ENCODE results near the gene PAOX.
"Not testable (repeated sequence)": the region's sequence is repeated elsewhere in the genome, so short reads cannot be mapped to it uniquely, and the experiment has no call there.

Gene PAOX

DNA sequence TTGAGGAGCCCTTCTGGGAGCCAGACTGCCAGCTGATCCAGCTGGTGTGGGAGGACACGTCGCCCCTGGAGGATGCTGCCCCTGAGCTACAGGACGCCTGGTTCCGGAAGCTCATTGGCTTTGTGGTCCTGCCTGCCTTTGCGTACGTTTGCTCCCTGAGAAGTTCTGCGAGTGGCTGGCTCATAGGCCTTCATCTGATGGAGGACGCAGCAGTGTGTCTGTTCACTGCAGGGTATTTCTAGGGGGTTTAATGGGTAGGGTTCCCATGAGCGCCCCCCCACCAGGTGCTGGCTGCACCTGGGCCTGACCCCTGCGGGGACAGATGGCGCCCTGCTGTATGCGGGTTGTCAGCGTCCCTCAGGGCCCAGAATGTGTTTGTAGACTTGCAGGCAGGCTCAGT lies 5.0 kb downstream of the PAOX start:
- no peak overlapping the region for H2AFZ ChIP-seq (ENCODE audit: low read length)
- H3K9me3 ChIP-seq (ENCODE audit: insufficient read depth, low read depth, low read length): no peaks in the 10 kb centered on the region
- H3F3A ChIP-seq (ENCODE audit: low read depth): no peaks in the 10 kb centered on the region; the same call in 1 of the 2 replicates
- H4K20me1 ChIP-seq (ENCODE audit: insufficient read depth, low read length, poor library complexity, severe bottlenecking): no peaks in the 10 kb centered on the region
- no peaks in the 10 kb centered on the region for H3K27me3 ChIP-seq (ENCODE audit: insufficient read depth, low read length, poor library complexity, severe bottlenecking)
- no peak for TF ChIP-seq EZH2phosphoT487 (IDR thresholded peaks at IDR 0.05; ENCODE audit: borderline replicate concordance)
- TF ChIP-seq, protein P1, sequence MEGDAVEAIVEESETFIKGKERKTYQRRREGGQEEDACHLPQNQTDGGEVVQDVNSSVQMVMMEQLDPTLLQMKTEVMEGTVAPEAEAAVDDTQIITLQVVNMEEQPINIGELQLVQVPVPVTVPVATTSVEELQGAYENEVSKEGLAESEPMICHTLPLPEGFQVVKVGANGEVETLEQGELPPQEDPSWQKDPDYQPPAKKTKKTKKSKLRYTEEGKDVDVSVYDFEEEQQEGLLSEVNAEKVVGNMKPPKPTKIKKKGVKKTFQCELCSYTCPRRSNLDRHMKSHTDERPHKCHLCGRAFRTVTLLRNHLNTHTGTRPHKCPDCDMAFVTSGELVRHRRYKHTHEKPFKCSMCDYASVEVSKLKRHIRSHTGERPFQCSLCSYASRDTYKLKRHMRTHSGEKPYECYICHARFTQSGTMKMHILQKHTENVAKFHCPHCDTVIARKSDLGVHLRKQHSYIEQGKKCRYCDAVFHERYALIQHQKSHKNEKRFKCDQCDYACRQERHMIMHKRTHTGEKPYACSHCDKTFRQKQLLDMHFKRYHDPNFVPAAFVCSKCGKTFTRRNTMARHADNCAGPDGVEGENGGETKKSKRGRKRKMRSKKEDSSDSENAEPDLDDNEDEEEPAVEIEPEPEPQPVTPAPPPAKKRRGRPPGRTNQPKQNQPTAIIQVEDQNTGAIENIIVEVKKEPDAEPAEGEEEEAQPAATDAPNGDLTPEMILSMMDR (conservative IDR thresholded peaks at IDR 0.05; ENCODE audit: low read length): no peak
- no peaks in the 10 kb centered on the region for H3K79me2 ChIP-seq (ENCODE audit: insufficient read depth, low read length)
- H3K4me2 ChIP-seq (ENCODE audit: low read depth, low read length, poor library complexity, severe bottlenecking): no peak overlapping the region
- H3K4me1 ChIP-seq (ENCODE audit: insufficient read depth, low read length, poor library complexity, severe bottlenecking): peaks cover 13% of the 10 kb centered on the region
- H3K4me3 ChIP-seq (ENCODE audit: low read length, poor library complexity, severe bottlenecking): no peak overlapping the region
- H3K9ac ChIP-seq (ENCODE audit: low read depth, low read length, poor library complexity, severe bottlenecking): no peak overlapping the region
- no peaks in the 10 kb centered on the region for H3K9me2 ChIP-seq (replicated peaks; ENCODE audit: low read depth, low read length)
- no peaks in the 10 kb centered on the region for H3K36me3 ChIP-seq (ENCODE audit: insufficient read depth, low read length)

DNA sequence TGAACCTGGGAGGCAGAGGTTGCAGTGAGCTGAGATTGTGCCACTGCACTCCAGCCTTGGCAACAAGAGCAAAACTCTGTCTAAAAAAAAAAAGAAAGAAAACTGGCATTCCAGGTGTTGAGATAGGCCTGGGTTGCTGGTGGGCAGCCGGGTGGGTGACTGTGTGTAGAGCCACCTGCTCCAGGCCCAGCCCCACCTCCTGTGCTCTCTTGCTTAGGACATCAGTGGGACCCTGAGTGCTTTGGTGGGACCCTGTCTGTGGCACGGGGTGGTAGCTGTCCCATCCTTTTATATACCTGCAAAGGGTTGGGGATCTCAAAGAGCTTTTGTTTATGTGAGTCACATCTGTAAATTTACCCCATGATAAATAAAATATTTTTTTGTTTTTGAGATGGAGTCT lies 6.2 kb downstream of the PAOX start:
- Histone ChIP-seq H3F3A (ENCODE audit: low read depth) (peaks cover 6% of the 10 kb centered on the region; the same call in 1 of the 2 replicates), H3K9me3 (ENCODE audit: insufficient read depth, low read depth, low read length) (no peaks in the 10 kb centered on the region), H2AFZ (ENCODE audit: low read length) (no peak overlapping the region), H3K9me2 (replicated peaks; ENCODE audit: low read depth, low read length) (no peaks in the 10 kb centered on the region), H3K4me1 (ENCODE audit: insufficient read depth, low read length, poor library complexity, severe bottlenecking) (peaks cover 22% of the 10 kb centered on the region), H3K79me2 (ENCODE audit: insufficient read depth, low read length) (no peaks in the 10 kb centered on the region), H3K4me3 (ENCODE audit: low read length, poor library complexity, severe bottlenecking) (no peak overlapping the region), H3K36me3 (ENCODE audit: insufficient read depth, low read length) (no peaks in the 10 kb centered on the region), H3K4me2 (ENCODE audit: low read depth, low read length, poor library complexity, severe bottlenecking) (no peak overlapping the region), H3K9ac (ENCODE audit: low read depth, low read length, poor library complexity, severe bottlenecking) (no peak overlapping the region), H3K27me3 (ENCODE audit: insufficient read depth, low read length, poor library complexity, severe bottlenecking) (no peaks in the 10 kb centered on the region), H4K20me1 (ENCODE audit: insufficient read depth, low read length, poor library complexity, severe bottlenecking) (no peaks in the 10 kb centered on the region)
- TF ChIP-seq, protein P1 (conservative IDR thresholded peaks at IDR 0.05; ENCODE audit: low read length): no peak
- no peak for TF ChIP-seq EZH2phosphoT487 (IDR thresholded peaks at IDR 0.05; ENCODE audit: borderline replicate concordance)

DNA sequence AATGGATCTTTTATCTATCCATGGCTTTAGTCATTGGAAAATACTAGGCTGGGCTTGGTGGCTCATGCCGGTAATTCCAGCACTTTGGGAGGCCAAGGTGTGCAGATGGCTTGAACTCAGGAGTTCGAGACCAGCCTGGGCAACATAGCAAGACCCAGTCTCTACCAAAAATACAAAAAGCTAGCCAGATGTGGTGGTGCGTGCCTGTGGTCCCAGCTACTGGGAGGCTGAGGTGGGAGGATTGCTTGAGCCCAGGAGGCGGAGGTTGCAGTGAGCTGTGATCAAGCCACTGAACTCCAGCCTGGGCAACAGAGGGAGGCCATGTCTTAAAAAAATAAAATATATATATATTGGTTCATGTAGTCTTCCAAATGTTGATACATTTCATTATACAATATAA lies 7.9 kb downstream of the PAOX start:
- not testable (repeated sequence) for H3K79me2 ChIP-seq (ENCODE audit: insufficient read depth, low read length); H2AFZ ChIP-seq (ENCODE audit: low read length); H3K9me2 ChIP-seq (replicated peaks; ENCODE audit: low read depth, low read length); H3K9me3 ChIP-seq (ENCODE audit: insufficient read depth, low read depth, low read length); H3K9ac ChIP-seq (ENCODE audit: low read depth, low read length, poor library complexity, severe bottlenecking); H3K36me3 ChIP-seq (ENCODE audit: insufficient read depth, low read length); H3K27me3 ChIP-seq (ENCODE audit: insufficient read depth, low read length, poor library complexity, severe bottlenecking); H3K4me3 ChIP-seq (ENCODE audit: low read length, poor library complexity, severe bottlenecking); H3K4me2 ChIP-seq (ENCODE audit: low read depth, low read length, poor library complexity, severe bottlenecking); H4K20me1 ChIP-seq (ENCODE audit: insufficient read depth, low read length, poor library complexity, severe bottlenecking)
- peaks cover 10% of the 10 kb centered on the region; the same call in 1 of the 2 replicates for H3F3A ChIP-seq (ENCODE audit: low read depth)
- peaks cover 38% of the 10 kb centered on the region for H3K4me1 ChIP-seq (ENCODE audit: insufficient read depth, low read length, poor library complexity, severe bottlenecking)

DNA sequence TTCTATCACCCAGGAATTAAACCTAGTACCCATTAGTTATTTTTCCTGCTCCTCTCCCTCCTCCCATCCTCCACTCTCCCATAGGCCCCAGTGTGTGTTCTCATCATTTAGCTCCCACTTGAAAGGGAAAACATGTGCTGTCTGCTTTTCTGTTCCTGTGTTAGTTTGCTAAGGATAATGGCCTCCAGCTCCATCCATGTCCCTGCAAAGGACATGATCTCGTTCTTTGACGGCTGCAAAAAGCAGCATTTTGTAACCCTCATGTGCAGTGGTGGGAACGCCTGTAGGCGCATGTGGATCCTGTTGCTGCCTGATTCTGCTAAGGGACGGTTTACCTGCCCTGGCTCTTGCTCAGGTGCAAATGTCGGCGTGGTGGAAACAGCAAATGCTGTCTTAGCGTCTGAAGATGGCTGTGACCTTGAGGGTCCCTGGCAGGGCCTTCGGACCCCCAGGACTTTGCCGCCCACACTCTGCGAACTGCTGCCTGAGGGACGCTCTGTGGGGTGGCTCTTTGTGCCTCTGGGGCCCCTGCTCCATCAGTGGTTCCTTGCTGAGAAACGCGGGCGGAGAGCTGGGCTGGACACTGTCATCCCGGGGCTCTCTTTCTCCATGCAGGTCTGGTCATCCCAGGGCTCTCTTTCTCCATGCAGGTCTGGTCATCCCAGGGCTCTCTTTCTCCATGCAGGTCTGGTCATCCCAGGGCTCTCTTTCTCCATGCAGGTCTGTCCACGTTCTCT lies 9.3 kb downstream of the PAOX start:
- H2AFZ ChIP-seq (ENCODE audit: low read length): peak overlapping the region; percentile 77; the same call in 1 of the 2 replicates

More for the DNA sequence above, 9.3 kb downstream of the PAOX start:
- Histone ChIP-seq H3K79me2 (ENCODE audit: insufficient read depth, low read length) (no peaks in the 10 kb centered on the region), H3K4me1 (ENCODE audit: insufficient read depth, low read length, poor library complexity, severe bottlenecking) (peaks cover 41% of the 10 kb centered on the region), H3K4me2 (ENCODE audit: low read depth, low read length, poor library complexity, severe bottlenecking) (peak overlapping the region; percentile 93), H3K9ac (ENCODE audit: low read depth, low read length, poor library complexity, severe bottlenecking) (peak overlapping the region; percentile 83), H3K27me3 (ENCODE audit: insufficient read depth, low read length, poor library complexity, severe bottlenecking) (no peaks in the 10 kb centered on the region), H4K20me1 (ENCODE audit: insufficient read depth, low read length, poor library complexity, severe bottlenecking) (no peaks in the 10 kb centered on the region), H3K9me3 (ENCODE audit: insufficient read depth, low read depth, low read length) (no peaks in the 10 kb centered on the region), H3K4me3 (ENCODE audit: low read length, poor library complexity, severe bottlenecking) (peak overlapping the region; percentile 69), H3K36me3 (ENCODE audit: insufficient read depth, low read length) (no peaks in the 10 kb centered on the region), H3K9me2 (replicated peaks; ENCODE audit: low read depth, low read length) (no peaks in the 10 kb centered on the region), H3F3A (ENCODE audit: low read depth) (peaks cover 10% of the 10 kb centered on the region; the same call in 1 of the 2 replicates)
- TF ChIP-seq, protein P1 (conservative IDR thresholded peaks at IDR 0.05; ENCODE audit: low read length): no peak
- TF ChIP-seq EZH2phosphoT487 (IDR thresholded peaks at IDR 0.05; ENCODE audit: borderline replicate concordance): no peak

All from Loucy (cell line).